HL-60/S4 treated with phorbol 12-myristate 13-acetate at 8.2 ng/mL for 4 days and 3 days (cell line): ENCODE measurements around the gene B9D1.

Experiments
- in situ Hi-C: fragments of 300-500 bp; cut with MboI; formaldehyde crosslinking; loops from 2 replicates; pipeline ENCODE4 v1.15.0; 2022; ENCODE audit warnings: low sequenced_read_pairs

B9D1 gene

GRCh38 chr17:19362277-19363113, at the start of gene B9D1:
TSS of gene B9D1 (minus strand) at chr17:19362723. CDS start at chr17:19362569, 154 bp downstream.
- in situ Hi-C loops, result loop anchor here (5.0 kb wide), 1 partner anchor 85 kb away; no protein-coding TSS in a partner anchor

DNA sequence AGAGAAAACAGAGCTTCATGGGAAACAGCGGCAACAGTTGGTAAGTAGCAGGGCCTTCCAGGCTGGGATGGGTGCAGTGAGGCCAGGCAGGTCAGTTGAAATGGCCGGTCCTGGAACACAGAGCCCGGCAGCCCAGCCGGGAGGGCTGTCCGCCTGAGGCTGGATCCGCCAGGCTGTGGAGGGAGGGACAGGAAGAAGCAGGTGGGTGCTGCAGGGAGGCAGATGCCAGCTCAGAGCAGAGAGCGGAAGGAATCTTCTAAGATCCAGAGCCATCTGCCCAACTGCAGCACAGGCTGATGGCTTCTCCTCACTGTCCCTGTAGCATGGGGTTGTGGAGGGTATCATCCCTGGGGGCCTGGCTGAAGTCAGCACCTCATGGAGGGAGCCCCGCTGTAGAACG, 49.1 kb upstream of the B9D1 start:
- in situ Hi-C loops, result no loop called here

DNA sequence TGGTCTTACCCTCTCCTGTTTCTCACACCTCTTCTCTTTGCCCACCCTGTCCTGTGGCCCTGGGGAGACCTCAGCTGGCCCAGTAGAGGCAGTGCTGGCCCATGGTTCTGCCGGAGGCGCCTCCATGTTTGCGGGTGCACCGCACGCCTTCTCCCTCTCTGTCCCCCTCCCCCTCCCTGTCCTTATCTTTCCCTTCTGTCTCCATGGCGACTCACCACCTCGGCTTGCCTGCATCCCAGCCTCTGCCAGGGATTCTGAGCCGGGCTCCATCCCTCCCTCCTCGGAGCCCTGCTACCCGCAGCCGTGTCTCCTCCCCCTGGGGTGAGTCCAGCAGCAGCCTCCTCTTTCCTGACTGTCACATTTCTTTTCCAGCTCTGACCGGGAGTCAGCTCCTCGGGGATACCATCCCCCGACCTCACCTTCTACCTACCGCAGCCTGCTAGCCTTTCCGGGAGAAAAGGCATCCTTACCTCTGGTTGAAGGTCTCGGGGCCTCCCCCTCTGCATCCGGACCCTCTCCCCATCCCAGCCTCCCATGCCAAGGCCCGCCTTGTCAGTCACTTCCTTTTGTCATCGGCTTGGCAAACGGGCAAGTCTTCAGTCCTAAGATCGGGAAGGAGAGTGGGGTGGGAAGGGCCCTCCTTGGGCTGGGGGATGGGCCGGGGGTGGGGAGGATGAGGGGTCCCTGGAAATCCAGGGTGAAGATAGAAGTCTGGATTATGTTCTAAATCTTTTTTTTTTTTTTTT, 48.5 kb upstream of the B9D1 start, which contains the start of gene RNF112:
Gene RNF112, plus strand, starts transcription at position 358 of the 746 bp plus-strand sequence. Its CDS starts 177 bp downstream, at position 535.
- in situ Hi-C loops, result no loop called here

- in situ Hi-C loops, result no loop called here
Observed at GRCh38 chr17:19410091-19410490, 47.6 kb upstream of the B9D1 start.

DNA sequence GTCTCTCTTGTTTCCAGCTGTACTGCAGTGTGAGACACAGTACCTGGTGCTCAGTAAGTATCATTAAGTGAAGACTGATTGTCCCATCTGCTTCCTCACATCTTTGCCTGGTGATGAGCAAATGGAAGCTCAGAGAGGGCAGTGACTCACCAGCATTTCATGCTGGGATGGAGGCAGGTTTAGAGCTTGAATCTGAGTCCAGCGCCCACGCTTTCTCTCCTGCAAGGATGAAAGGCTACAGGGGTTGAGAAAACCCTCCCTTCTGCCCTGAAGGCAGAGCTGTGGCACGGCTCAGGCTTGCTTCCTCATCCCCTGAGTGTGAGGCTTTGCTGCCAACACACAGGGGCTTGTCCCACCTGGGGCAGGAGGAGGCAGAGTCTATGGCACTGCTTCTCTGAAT, 47.0 kb upstream of the B9D1 start:
- in situ Hi-C loops, result no loop called here

GRCh38 chr17:19409066-19409465, 46.5 kb upstream of the B9D1 start:
- in situ Hi-C loops, result no loop called here

GRCh38 chr17:19408346-19408710, 45.8 kb upstream of the B9D1 start:
- in situ Hi-C loops, result no loop called here

- in situ Hi-C loops, result no loop called here
Observed at GRCh38 chr17:19407601-19408345, 45.2 kb upstream of the B9D1 start.

DNA sequence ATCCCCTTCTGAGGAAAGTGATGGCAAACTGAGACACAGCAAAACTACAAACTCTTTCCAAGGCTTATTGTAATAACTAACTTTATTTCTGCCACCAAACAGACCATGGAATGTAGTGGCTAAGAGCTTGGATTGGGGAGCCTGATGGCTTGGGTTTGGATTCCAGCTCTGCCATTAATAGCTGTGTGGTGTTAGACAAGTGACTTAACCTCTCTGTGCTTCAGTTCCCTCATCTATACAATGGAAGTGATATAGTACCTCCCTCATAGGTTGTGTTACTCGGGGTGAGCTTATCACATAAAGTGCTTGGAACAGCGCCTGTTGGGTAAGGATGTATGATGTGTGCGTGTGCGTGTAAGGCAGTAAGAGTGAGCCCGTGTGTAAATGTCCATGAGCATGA, 42.6 kb upstream of the B9D1 start:
- in situ Hi-C loops, result no loop called here

GRCh38 chr17:19404264-19404663, 41.7 kb upstream of the B9D1 start:
- in situ Hi-C loops, result no loop called here

DNA sequence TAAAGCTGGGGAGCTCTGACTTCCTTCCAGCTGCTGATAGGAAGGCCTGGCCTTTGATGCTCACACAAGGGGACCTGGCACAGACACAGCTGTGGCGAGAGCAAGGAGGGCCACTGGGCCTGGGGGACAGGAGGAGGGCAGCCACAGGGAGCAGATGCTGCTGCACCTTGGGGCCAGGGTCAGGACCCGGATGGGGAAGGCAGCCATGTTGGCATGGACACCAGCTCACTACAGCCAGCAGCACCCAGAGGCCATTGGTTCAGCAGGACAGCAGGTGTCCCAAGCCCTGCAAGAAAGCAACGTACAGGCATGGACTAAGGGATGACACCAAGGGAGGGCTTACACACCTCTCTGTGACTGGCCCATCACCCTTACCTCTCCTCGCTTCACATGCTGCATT, 40.5 kb upstream of the B9D1 start:
- in situ Hi-C loops, result no loop called here

DNA sequence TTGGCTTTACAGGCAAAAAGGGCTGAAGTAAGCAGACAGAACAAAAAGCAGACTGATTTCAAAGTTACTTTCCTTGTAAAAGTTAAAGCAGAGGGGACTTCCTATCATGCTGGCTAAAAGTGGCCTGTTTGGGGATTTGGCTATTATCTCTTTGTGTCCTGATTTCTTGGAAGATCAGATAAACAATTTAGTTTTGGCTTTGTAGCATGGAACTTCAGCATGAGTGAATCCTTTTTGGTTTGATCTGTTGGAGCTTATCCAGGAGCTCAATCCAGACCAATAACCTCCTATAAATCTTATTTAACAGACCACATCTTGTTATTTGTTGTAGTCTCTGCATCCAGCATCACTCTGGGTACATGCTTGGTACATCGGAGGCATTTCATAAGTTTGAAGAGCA, 39.6 kb upstream of the B9D1 start:
- in situ Hi-C loops, result no loop called here

- in situ Hi-C loops, result no loop called here
Observed at GRCh38 chr17:19401321-19402010, 38.9 kb upstream of the B9D1 start.

DNA sequence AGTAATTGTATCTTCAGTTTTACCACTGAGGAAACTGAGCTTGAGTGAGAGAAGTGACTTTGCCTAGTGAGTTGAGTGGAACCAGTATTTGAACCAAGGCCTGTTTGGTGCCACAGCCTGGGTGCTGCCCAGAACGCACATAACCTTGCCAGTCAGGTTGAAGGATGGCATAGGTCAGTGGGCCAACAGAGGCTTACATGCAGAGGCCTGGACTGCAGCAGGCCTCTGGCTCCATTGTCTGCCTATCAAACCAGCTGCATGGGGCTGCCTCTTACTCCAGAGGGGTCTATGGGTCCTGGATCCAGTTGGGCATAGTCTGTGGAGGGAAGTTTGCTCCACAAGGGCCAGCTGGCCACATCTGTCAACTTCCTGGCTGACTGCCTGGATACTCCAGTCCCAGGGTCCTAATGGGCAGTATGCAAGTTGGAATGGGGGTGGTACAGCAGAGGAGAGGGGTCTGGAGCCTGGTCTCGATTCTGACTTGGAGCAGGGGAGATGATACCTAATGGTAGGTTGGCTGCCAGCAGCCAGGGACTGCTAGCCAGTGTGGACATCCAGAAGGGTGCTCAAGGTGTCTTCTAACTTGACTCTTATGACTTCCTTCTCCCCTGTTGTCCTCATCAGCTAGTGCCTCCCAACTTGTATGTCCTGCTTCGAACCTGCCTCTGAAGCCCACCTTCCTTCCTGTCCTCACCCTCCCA, 37.4 kb upstream of the B9D1 start:
- in situ Hi-C loops, result no loop called here

DNA sequence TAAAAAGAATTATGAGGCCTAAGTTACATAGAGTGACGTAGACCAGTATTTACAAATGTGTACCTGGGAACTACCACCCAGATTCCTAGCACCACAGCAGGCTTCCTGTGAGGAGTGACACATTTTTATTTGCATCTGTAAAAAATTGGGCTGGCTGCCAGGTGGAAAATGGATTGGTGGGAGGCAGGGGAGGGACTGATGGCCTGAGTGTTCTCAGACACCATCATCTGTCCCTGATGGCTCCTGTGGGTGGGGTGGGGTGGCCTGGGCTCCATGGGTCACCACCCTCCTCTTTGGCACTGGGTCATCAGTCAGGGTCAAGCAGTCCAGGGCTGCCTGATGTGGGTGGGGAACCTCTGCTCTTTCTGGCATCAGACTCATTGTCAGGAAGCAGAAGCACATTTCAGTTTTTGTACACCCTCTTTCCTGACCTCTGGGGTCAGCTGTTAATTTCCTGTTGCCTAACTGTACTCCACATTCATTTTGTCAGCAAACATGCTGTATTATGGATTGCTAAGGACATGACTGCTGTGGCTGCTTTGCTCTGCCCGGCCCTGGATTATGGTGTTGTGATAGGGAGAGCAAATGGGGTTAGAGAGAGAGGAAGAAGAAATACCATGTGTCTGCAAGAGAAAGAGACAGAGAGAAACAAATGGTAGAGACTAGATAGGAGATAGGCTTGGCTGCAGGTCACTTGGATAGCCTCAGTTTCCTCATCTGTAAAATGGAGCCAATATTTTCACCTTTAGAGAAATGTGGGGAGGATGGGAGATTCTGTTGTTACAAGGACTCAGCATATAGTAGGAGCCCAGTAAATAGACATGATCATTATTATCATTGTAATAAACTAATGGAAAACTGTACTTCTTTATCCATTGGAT, 36.0 kb upstream of the B9D1 start:
- in situ Hi-C loops, result no loop called here

DNA sequence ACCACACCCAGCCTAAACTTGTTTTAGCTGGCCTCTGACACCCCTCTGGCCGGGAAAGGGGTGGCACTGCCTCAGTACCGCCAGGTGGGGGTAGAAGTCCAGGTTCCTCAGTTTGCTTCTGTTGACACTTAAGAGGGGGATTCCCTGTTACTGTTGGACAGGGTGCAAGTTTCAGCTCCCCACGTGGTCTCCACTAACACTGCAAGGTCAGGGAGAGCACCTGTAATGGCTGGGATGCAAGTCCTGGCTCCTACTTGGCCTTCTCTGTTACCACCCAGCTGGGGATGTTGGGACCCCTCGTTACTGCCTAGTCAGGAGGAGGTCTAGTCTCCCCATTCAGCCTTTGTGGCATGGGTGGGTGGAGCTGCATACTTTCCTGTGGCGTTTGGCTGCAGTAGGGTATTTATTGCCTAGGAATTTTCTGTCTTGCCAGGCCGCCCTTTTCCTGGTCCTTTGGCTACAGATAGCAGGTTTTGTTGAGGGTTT, 35.1 kb upstream of the B9D1 start:
- in situ Hi-C loops, result no loop called here

DNA sequence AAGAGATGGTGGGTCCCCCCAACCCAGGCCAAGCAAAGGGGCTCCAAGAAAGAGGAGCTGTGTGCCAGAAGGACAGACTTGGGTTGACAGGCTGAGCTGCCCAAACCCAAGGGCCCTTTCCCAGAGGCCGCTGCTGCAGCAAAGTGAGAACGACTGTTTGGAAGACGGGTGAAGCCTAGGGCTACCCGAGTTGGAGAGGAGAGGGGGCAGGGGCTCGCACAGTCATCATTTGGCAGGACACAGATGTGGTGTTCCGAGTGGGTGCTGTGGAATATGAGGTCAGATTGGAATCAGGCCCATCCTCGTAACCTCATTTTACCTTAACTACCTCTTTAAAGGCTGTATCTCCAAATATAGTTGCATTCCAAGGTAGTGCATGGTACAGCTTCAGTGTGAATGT, 29.8 kb upstream of the B9D1 start:
- in situ Hi-C loops, result no loop called here

DNA sequence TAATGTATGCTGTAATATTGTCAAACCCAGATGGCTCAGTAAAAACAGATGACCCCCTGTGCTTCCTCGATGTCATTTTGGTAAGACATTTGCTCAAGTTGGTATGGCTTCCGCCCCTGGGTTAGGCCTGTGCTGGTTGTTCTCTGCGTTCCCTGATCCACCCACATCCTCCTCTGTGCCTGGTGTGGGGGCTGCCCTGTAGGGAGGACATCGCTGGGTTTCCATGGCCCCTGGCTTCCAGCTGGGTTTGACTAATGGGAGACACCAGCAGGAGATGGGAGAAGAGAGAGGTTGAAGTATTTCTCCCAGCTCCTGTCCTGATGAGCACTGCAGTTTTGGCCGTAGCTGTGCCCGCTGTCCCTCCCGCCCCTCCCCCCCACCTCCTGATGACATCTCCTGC, 28.9 kb upstream of the B9D1 start:
- in situ Hi-C loops, result no loop called here

- in situ Hi-C loops, result no loop called here
Observed at GRCh38 chr17:19390951-19391350, 28.4 kb upstream of the B9D1 start.
